HG03457 (cell line): ENCODE results near the gene GOLGA6C.
"Not testable (repeated sequence)": the region's sequence is repeated elsewhere in the genome, so short reads cannot be mapped to it uniquely, and the experiment has no call there.

Experiments
- ATAC-seq: cut with Tn5 transposase; IDR thresholded peaks from one replicate; pipeline ENCODE4 v1.9.1; 2021; ENCODE audit warnings: moderate number of reproducible peaks; ENCODE audit not compliant: unreplicated experiment

The GOLGA6C gene

GRCh38 chr15:75258034-75258433 is at the start of gene GOLGA6C:
Gene GOLGA6C (plus strand): TSS chr15:75258334. CDS start chr15:75258599, 265 bp downstream.
- ATAC-seq = not testable (repeated sequence)

- ATAC-seq = no peak
These were observed 49.4 kb upstream of the GOLGA6C start for GRCh38 chr15:75208501-75209288.

GRCh38 chr15:75209289-75209676 is 48.9 kb upstream of the GOLGA6C start:
- ATAC-seq = no peak

- no peak for ATAC-seq
These were observed 47.3 kb upstream of the GOLGA6C start for GRCh38 chr15:75210811-75211230.

GRCh38 chr15:75211436-75212199 is 46.5 kb upstream of the GOLGA6C start:
- no peak for ATAC-seq

GRCh38 chr15:75212200-75212858 is 45.8 kb upstream of the GOLGA6C start:
- ATAC-seq = no peak

GRCh38 chr15:75213212-75213767 is 44.8 kb upstream of the GOLGA6C start:
- ATAC-seq = no peak

- ATAC-seq = no peak
These were observed 44.3 kb upstream of the GOLGA6C start for GRCh38 chr15:75213768-75214221.

GRCh38 chr15:75214293-75215096 is 43.6 kb upstream of the GOLGA6C start:
- ATAC-seq = no peak

- no peak for ATAC-seq
These were observed 42.8 kb upstream of the GOLGA6C start for GRCh38 chr15:75215107-75216004.

- ATAC-seq = no peak
These were observed 41.1 kb upstream of the GOLGA6C start for GRCh38 chr15:75217012-75217411.

- not testable (repeated sequence) for ATAC-seq
These were observed 40.6 kb upstream of the GOLGA6C start for GRCh38 chr15:75217574-75217973.

GRCh38 chr15:75219507-75219929 is 38.6 kb upstream of the GOLGA6C start:
- ATAC-seq = not testable (repeated sequence)

- ATAC-seq = no peak
These were observed 34.4 kb upstream of the GOLGA6C start for GRCh38 chr15:75223688-75224087.

- no peak for ATAC-seq
These were observed 33.9 kb upstream of the GOLGA6C start for GRCh38 chr15:75224281-75224680.

GRCh38 chr15:75225102-75225836 is 32.9 kb upstream of the GOLGA6C start:
- not testable (repeated sequence) for ATAC-seq

GRCh38 chr15:75225951-75226732 is 32.0 kb upstream of the GOLGA6C start:
- ATAC-seq = no peak

- ATAC-seq = not testable (repeated sequence)
These were observed 31.0 kb upstream of the GOLGA6C start for GRCh38 chr15:75227112-75227511.
